Measurements from ENCODE around the gene RNF150. TPM values are rescaled to one million over a fixed set of nuclear protein-coding genes. Genes with fewer than 3 reads are reported as not detected.

RNF150 gene
- total and polyA plus RNA-seq, 7 donors, result 0.46 to 69.0 (median 53.2) TPM

- DNase-seq, result no peak
- no peaks in the 10 kb centered on the region for H3K27me3 ChIP-seq
- no peaks in the 10 kb centered on the region for H3K36me3 ChIP-seq
- no peaks in the 10 kb centered on the region for H3K9me3 ChIP-seq
- H3K4me3 ChIP-seq, result no peak overlapping the region
- 55 to 87% methylated on average over 1 of the region's 1 CpG for WGBS, 2 donors
- intact Hi-C loops (cut with DNase I), result loop anchor here (5.0 to 10.0 kb wide), 3 partner anchors 237 to 490 kb away; partner anchors contain the start of gene ELMOD2
- peaks cover 0 to 10% (median 8%) of the 10 kb centered on the region in 4 donors for H3K4me1 ChIP-seq
- H3K27ac ChIP-seq, result no peak overlapping the region
- TF ChIP-seq POLR2A (IDR thresholded peaks at IDR 0.05) (no peak), EP300 (IDR thresholded peaks at IDR 0.05) (no peak), POLR2AphosphoS5 (IDR thresholded peaks at IDR 0.05) (no peak)
- TF ChIP-seq, protein P1, sequence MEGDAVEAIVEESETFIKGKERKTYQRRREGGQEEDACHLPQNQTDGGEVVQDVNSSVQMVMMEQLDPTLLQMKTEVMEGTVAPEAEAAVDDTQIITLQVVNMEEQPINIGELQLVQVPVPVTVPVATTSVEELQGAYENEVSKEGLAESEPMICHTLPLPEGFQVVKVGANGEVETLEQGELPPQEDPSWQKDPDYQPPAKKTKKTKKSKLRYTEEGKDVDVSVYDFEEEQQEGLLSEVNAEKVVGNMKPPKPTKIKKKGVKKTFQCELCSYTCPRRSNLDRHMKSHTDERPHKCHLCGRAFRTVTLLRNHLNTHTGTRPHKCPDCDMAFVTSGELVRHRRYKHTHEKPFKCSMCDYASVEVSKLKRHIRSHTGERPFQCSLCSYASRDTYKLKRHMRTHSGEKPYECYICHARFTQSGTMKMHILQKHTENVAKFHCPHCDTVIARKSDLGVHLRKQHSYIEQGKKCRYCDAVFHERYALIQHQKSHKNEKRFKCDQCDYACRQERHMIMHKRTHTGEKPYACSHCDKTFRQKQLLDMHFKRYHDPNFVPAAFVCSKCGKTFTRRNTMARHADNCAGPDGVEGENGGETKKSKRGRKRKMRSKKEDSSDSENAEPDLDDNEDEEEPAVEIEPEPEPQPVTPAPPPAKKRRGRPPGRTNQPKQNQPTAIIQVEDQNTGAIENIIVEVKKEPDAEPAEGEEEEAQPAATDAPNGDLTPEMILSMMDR (IDR thresholded peaks at IDR 0.05), result no peak
These were observed 281.5 kb downstream of the RNF150 start for GRCh38 chr4:140851804-140852203.

- Histone ChIP-seq H3K36me3 (no peaks in the 10 kb centered on the region), H3K4me3 (no peak overlapping the region), H3K27me3 (no peaks in the 10 kb centered on the region), H3K27ac (no peak overlapping the region), H3K4me1 (peaks cover 0 to 3% (median 1%) of the 10 kb centered on the region in 4 donors), H3K9me3 (no peaks in the 10 kb centered on the region)
- WGBS, 2 donors, result 1 to 2% methylated on average over 6 of the region's 6 CpGs
- TF ChIP-seq POLR2AphosphoS5 (IDR thresholded peaks at IDR 0.05) (no peak), POLR2A (IDR thresholded peaks at IDR 0.05) (no peak), EP300 (IDR thresholded peaks at IDR 0.05) (no peak)
- TF ChIP-seq, protein P1 (IDR thresholded peaks at IDR 0.05), result peak; percentile 62 to 86 (median 74)
- no peak for DNase-seq
- intact Hi-C loops (cut with DNase I), result loop anchor here (5.0 to 10.0 kb wide), 3 partner anchors 236 to 489 kb away; partner anchors contain the start of gene ELMOD2
These were observed 282.1 kb downstream of the RNF150 start for GRCh38 chr4:140851032-140851636.

- Histone ChIP-seq H3K27ac (no peak overlapping the region), H3K4me3 (no peak overlapping the region), H3K4me1 (no peaks in the 10 kb centered on the region), H3K9me3 (no peaks in the 10 kb centered on the region), H3K36me3 (no peaks in the 10 kb centered on the region), H3K27me3 (no peaks in the 10 kb centered on the region)
- no peak for TF ChIP-seq EP300 (IDR thresholded peaks at IDR 0.05)
- no peak for TF ChIP-seq POLR2AphosphoS5 (IDR thresholded peaks at IDR 0.05)
- no peak for TF ChIP-seq POLR2A (IDR thresholded peaks at IDR 0.05)
- TF ChIP-seq, protein P1 (IDR thresholded peaks at IDR 0.05), result no peak
- DNase-seq, result no peak
- intact Hi-C loops (cut with DNase I), result no loop called here
- WGBS, 2 donors, result 90 to 91% methylated on average over 1 of the region's 1 CpG
These were observed 283.7 kb downstream of the RNF150 start for GRCh38 chr4:140849526-140849925.

GRCh38 chr4:140846736-140847135, 286.5 kb downstream of the RNF150 start:
- Histone ChIP-seq H3K27ac (no peak overlapping the region), H3K4me1 (no peaks in the 10 kb centered on the region), H3K4me3 (no peak overlapping the region), H3K9me3 (no peaks in the 10 kb centered on the region), H3K27me3 (no peaks in the 10 kb centered on the region), H3K36me3 (no peaks in the 10 kb centered on the region)
- intact Hi-C loops (cut with DNase I), result no loop called here
- TF ChIP-seq EP300 (IDR thresholded peaks at IDR 0.05), result no peak
- no peak for TF ChIP-seq POLR2AphosphoS5 (IDR thresholded peaks at IDR 0.05)
- TF ChIP-seq, protein P1 (IDR thresholded peaks at IDR 0.05), result no peak
- TF ChIP-seq POLR2A (IDR thresholded peaks at IDR 0.05), result no peak
- DNase-seq, result no peak

- Histone ChIP-seq H3K4me3 (no peak overlapping the region), H3K27ac (no peak overlapping the region), H3K9me3 (peaks cover 0 to 3% (median 0%) of the 10 kb centered on the region in 4 donors), H3K4me1 (peaks cover 0 to 14% (median 9%) of the 10 kb centered on the region in 4 donors), H3K36me3 (no peaks in the 10 kb centered on the region), H3K27me3 (no peaks in the 10 kb centered on the region)
- no peak for DNase-seq
- 62 to 76% methylated on average over 1 of the region's 1 CpG for WGBS, 2 donors
- TF ChIP-seq POLR2A (IDR thresholded peaks at IDR 0.05) (no peak), EP300 (IDR thresholded peaks at IDR 0.05) (no peak), POLR2AphosphoS5 (IDR thresholded peaks at IDR 0.05) (no peak)
- TF ChIP-seq, protein P1 (IDR thresholded peaks at IDR 0.05), result no peak
- intact Hi-C loops (cut with DNase I), result no loop called here
These were observed 289.2 kb downstream of the RNF150 start for GRCh38 chr4:140844061-140844460.

Data from sigmoid colon (tissue), 7 donors.